Inflammatory macrophage treated with lipopolysaccharide for 1 hour (primary cell): ENCODE results near the gene ATP10A.

ENCODE experiments used
- DNase-seq, 2 donors: peaks; one replicate each; pipeline ENCODE4 v3.0.0-alpha.2; 2020 to 2022

Gene ATP10A

GRCh38 chr15:25715536-25716413, 147.4 kb downstream of the ATP10A start:
- DNase-seq, result no peak

GRCh38 chr15:25714538-25714840, 148.6 kb downstream of the ATP10A start:
- DNase-seq, result no peak

- no peak for DNase-seq
Observed at GRCh38 chr15:25713736-25714537, 149.2 kb downstream of the ATP10A start.

GRCh38 chr15:25712961-25713355, 150.2 kb downstream of the ATP10A start:
- DNase-seq, result no peak

GRCh38 chr15:25712192-25712960, 150.8 kb downstream of the ATP10A start:
- DNase-seq, result no peak

GRCh38 chr15:25711691-25712090, 151.4 kb downstream of the ATP10A start:
- no peak for DNase-seq

- DNase-seq, result no peak
Observed at GRCh38 chr15:25711164-25711563, 152.0 kb downstream of the ATP10A start.

GRCh38 chr15:25710184-25710583, 152.9 kb downstream of the ATP10A start:
- peak in 1 of 2 donors; percentile 33 for DNase-seq

- DNase-seq, result no peak
Observed at GRCh38 chr15:25709437-25710159, 153.5 kb downstream of the ATP10A start.

- no peak for DNase-seq
Observed at GRCh38 chr15:25708391-25708790, 154.7 kb downstream of the ATP10A start.

- no peak for DNase-seq
Observed at GRCh38 chr15:25707656-25708365, 155.3 kb downstream of the ATP10A start.

GRCh38 chr15:25706176-25706955, 156.8 kb downstream of the ATP10A start:
- no peak for DNase-seq

- no peak for DNase-seq
Observed at GRCh38 chr15:25705433-25706115, 157.6 kb downstream of the ATP10A start.

GRCh38 chr15:25703726-25704125, 159.4 kb downstream of the ATP10A start:
- DNase-seq, result no peak

- DNase-seq, result no peak
Observed at GRCh38 chr15:25701721-25702465, 161.2 kb downstream of the ATP10A start.

- no peak for DNase-seq
Observed at GRCh38 chr15:25700916-25701315, 162.2 kb downstream of the ATP10A start.

GRCh38 chr15:25697586-25697985, 165.5 kb downstream of the ATP10A start:
- DNase-seq, result no peak

GRCh38 chr15:25695875-25696760, 167.0 kb downstream of the ATP10A start:
- DNase-seq, result no peak

GRCh38 chr15:25694823-25695312, 168.3 kb downstream of the ATP10A start:
- no peak for DNase-seq
